HL-60 (cell line): ENCODE results near the gene SNAPC3.
"Not testable (repeated sequence)": the region's sequence is repeated elsewhere in the genome, so short reads cannot be mapped to it uniquely, and the experiment has no call there.

Source experiments
- DNase-seq, 2 experiments: peaks; one replicate each; pipeline ENCODE4 v3.0.0-alpha.2; 2010 to 2020; ENCODE audit warnings: low read depth in 1 of 2, low spot score in 1 of 2
- H3K27ac ChIP-seq: fragments of 250-450 bp; sonication (Bioruptor Pico); replicated peaks from 2 replicates; pipeline ENCODE4 v1.5.1; 2020; ENCODE audit warnings: mild to moderate bottlenecking, moderate library complexity
- H3K27me3 ChIP-seq: fragments of 250-450 bp; sonication (Bioruptor Pico); 2 replicates; pipeline ENCODE4 v1.5.1; 2021; ENCODE audit warnings: mild to moderate bottlenecking, moderate library complexity; ENCODE audit not compliant: insufficient read depth, poor library complexity, severe bottlenecking
- H3K4me3 ChIP-seq: replicated peaks from 2 replicates; pipeline ENCODE4 v1.5.1; 2011; ENCODE audit warnings: mild to moderate bottlenecking, control low read depth, low read length; ENCODE audit not compliant: insufficient read depth
- CTCF ChIP-seq: IDR thresholded peaks from one replicate; pipeline ENCODE4 v1.5.1; 2011; ENCODE audit warnings: low read length, control low read depth, inconsistent platforms; ENCODE audit not compliant: insufficient read depth
- GABPA ChIP-seq: IDR thresholded peaks from 2 replicates; pipeline ENCODE4 v1.6.1; 2012; ENCODE audit warnings: low read depth
- POLR2AphosphoS5 ChIP-seq: IDR thresholded peaks from 2 replicates; pipeline ENCODE4 v1.6.1; 2012; ENCODE audit warnings: low read depth
- REST ChIP-seq: IDR thresholded peaks from 2 replicates; pipeline ENCODE4 v1.6.1; 2012; ENCODE audit warnings: low read depth; ENCODE audit not compliant: insufficient replicate concordance
- SPI1 ChIP-seq: IDR thresholded peaks from 2 replicates; pipeline ENCODE4 v1.6.1; 2012; ENCODE audit warnings: low read depth, mild to moderate bottlenecking, borderline replicate concordance

The SNAPC3 gene

GRCh38 chr9:15423231-15423985 is 732 bp downstream of the SNAPC3 start:
- Histone ChIP-seq H3K27me3 (no peaks in the 10 kb centered on the region), H3K4me3 (peak overlapping the region; percentile 83), H3K27ac (peak overlapping the region; percentile 78)
- DNase-seq, result no peak
- TF ChIP-seq CTCF (no peak), POLR2AphosphoS5 (no peak), GABPA (no peak), REST (no peak), SPI1 (no peak)

GRCh38 chr9:15426019-15426418 is 3.3 kb downstream of the SNAPC3 start:
- no peak for DNase-seq
- H3K4me3 ChIP-seq, result no peak overlapping the region
- H3K27me3 ChIP-seq, result no peaks in the 10 kb centered on the region
- no peak overlapping the region for H3K27ac ChIP-seq
- TF ChIP-seq GABPA (no peak), CTCF (no peak), SPI1 (no peak), REST (no peak), POLR2AphosphoS5 (no peak)

- not testable (repeated sequence) for H3K27me3 ChIP-seq, H3K27ac ChIP-seq, H3K4me3 ChIP-seq, DNase-seq
These were observed 5.0 kb downstream of the SNAPC3 start for GRCh38 chr9:15427702-15428101.

GRCh38 chr9:15430920-15431844 is 8.5 kb downstream of the SNAPC3 start:
- H3K27me3 ChIP-seq, result no peaks in the 10 kb centered on the region
- H3K27ac ChIP-seq, result no peak overlapping the region
- no peak for TF ChIP-seq GABPA
- no peak for TF ChIP-seq REST
- no peak for TF ChIP-seq POLR2AphosphoS5
- TF ChIP-seq CTCF, result no peak
- no peak for TF ChIP-seq SPI1
- DNase-seq, result no peak
- H3K4me3 ChIP-seq, result no peak overlapping the region
